ENCODE measurements around the gene JARID2.
A peak's percentile ranks its signal among the peaks of the same experiment; 100 is the strongest.

The JARID2 gene

GRCh38 chr6:15361197-15361596 is 115.3 kb downstream of the JARID2 start:
- DNase-seq = no peak

- no peak for DNase-seq
Measured at GRCh38 chr6:15362274-15363160, 116.6 kb downstream of the JARID2 start.

- no peak for DNase-seq
Measured at GRCh38 chr6:15363164-15363522, 117.3 kb downstream of the JARID2 start.

- no peak for DNase-seq
Measured at GRCh38 chr6:15363523-15364400, 117.9 kb downstream of the JARID2 start.

- DNase-seq = no peak
Measured at GRCh38 chr6:15364401-15365037, 118.7 kb downstream of the JARID2 start.

- peak; percentile 4 for DNase-seq
Measured at GRCh38 chr6:15365273-15365687, 119.4 kb downstream of the JARID2 start.

- no peak for DNase-seq
Measured at GRCh38 chr6:15366003-15366535, 120.2 kb downstream of the JARID2 start.

GRCh38 chr6:15366879-15367278 is 121.0 kb downstream of the JARID2 start:
- no peak for DNase-seq

GRCh38 chr6:15368186-15368585 is 122.3 kb downstream of the JARID2 start:
- DNase-seq = no peak

- DNase-seq = no peak
Measured at GRCh38 chr6:15368873-15369272, 123.0 kb downstream of the JARID2 start.

GRCh38 chr6:15369838-15370237 is 124.0 kb downstream of the JARID2 start:
- no peak for DNase-seq

- DNase-seq = no peak
Measured at GRCh38 chr6:15370733-15371671, 125.1 kb downstream of the JARID2 start.

GRCh38 chr6:15372932-15373331 is 127.1 kb downstream of the JARID2 start:
- DNase-seq = no peak

- DNase-seq = no peak
Measured at GRCh38 chr6:15374119-15374518, 128.2 kb downstream of the JARID2 start.

- no peak for DNase-seq
Measured at GRCh38 chr6:15375018-15375417, 129.1 kb downstream of the JARID2 start.

- DNase-seq = no peak
Measured at GRCh38 chr6:15375638-15376290, 129.9 kb downstream of the JARID2 start.

GRCh38 chr6:15376900-15377487 is 131.1 kb downstream of the JARID2 start:
- no peak for DNase-seq

- no peak for DNase-seq
Measured at GRCh38 chr6:15378272-15378671, 132.4 kb downstream of the JARID2 start.

GRCh38 chr6:15378866-15379265 is 133.0 kb downstream of the JARID2 start:
- no peak for DNase-seq

- DNase-seq = no peak
Measured at GRCh38 chr6:15380351-15380750, 134.5 kb downstream of the JARID2 start.

GRCh38 chr6:15382089-15382488 is 136.2 kb downstream of the JARID2 start:
- no peak for DNase-seq
